Measurements from ENCODE around the gene RTEL1. TPM values are rescaled to one million over a fixed set of nuclear protein-coding genes. Genes with fewer than 3 reads are reported as not detected.

RTEL1 gene
- polyA plus RNA-seq, 1 of the 3 experiments (the other 2 are of a cell fraction), result 9.9 TPM

DNA sequence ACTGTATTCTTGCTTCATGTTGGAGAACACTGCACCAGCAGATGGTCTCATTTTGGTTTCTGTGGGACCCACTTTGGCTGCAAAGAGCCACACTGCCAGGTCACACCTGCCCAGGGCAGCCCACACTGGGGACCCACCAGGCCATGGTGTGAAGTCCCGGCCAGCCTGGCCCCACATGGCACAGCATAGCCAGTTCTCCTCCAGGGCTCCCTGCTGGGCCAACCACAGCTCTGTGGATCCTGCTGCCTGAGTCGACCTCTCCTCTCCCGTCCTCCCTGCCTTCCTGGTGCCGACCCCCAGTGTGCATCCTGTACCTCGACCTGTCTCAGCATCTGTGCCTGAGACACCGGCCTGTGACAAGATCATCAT is 46.6 kb downstream of the RTEL1 start:
- Histone ChIP-seq H3K9me2 (no peaks in the 10 kb centered on the region), H3K4me1 (ENCODE audit: control insufficient read depth in 1 of 2, insufficient read depth in 2 of 2, low read depth in 1 of 2, low read length in 1 of 2) (peaks cover 2 to 30% of the 10 kb centered on the region in 2 experiments; a peak in 2 of 4 replicates), H3K4me3 (ENCODE audit: low read depth in 2 of 2, low read length in 1 of 2) (no peak overlapping the region), H3K9me3 (no peaks in the 10 kb centered on the region), H3K27ac (ENCODE audit: low read depth in 2 of 2, low read length in 1 of 2) (no peak overlapping the region), H3K36me3 (replicated peaks in 1 of 2; ENCODE audit: control insufficient read depth in 1 of 2, insufficient read depth in 2 of 2, low read length in 1 of 2) (peaks cover 26 to 29% of the 10 kb centered on the region in 2 experiments), H2AFZ (ENCODE audit: low read depth) (no peak overlapping the region), H4K20me1 (ENCODE audit: insufficient read depth) (no peaks in the 10 kb centered on the region), H3K4me2 (no peak overlapping the region), H3K9ac (no peak overlapping the region), H3K79me2 (ENCODE audit: insufficient read depth) (peaks cover 50% of the 10 kb centered on the region), H3K27me3 (ENCODE audit: insufficient read depth) (no peaks in the 10 kb centered on the region), H3F3A (replicated peaks; ENCODE audit: insufficient read depth) (no peaks in the 10 kb centered on the region)
- POLR2A ChIA-PET, result no interaction called here
- WGBS (ENCODE audit: low lambda C conversion rate), result 87% methylated on average over 6 of the region's 6 CpGs
- TF ChIP-seq, protein P1, sequence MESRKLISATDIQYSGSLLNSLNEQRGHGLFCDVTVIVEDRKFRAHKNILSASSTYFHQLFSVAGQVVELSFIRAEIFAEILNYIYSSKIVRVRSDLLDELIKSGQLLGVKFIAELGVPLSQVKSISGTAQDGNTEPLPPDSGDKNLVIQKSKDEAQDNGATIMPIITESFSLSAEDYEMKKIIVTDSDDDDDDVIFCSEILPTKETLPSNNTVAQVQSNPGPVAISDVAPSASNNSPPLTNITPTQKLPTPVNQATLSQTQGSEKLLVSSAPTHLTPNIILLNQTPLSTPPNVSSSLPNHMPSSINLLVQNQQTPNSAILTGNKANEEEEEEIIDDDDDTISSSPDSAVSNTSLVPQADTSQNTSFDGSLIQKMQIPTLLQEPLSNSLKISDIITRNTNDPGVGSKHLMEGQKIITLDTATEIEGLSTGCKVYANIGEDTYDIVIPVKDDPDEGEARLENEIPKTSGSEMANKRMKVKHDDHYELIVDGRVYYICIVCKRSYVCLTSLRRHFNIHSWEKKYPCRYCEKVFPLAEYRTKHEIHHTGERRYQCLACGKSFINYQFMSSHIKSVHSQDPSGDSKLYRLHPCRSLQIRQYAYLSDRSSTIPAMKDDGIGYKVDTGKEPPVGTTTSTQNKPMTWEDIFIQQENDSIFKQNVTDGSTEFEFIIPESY (IDR thresholded peaks at IDR 0.05; ENCODE audit: borderline replicate concordance, low read depth), result no peak
- TF ChIP-seq RCOR1 (IDR thresholded peaks at IDR 0.05; ENCODE audit: low read length) (no peak), FOXJ3 (CRISPR knock-in tag; IDR thresholded peaks at IDR 0.05) (no peak), SMC3 (IDR thresholded peaks at IDR 0.05; ENCODE audit: low read depth, low read length) (no peak), FOXM1 (IDR thresholded peaks at IDR 0.05; ENCODE audit: low read depth) (no peak), EZH2phosphoT487 (IDR thresholded peaks at IDR 0.05; ENCODE audit: borderline replicate concordance, low read depth) (no peak), SIN3A (IDR thresholded peaks at IDR 0.05; ENCODE audit: borderline replicate concordance, low read depth, low read length) (no peak), RXRA (IDR thresholded peaks at IDR 0.05; ENCODE audit: borderline replicate concordance, low read depth) (no peak), POLR2AphosphoS5 (IDR thresholded peaks at IDR 0.05; ENCODE audit: low read depth, low read length) (no peak), EP300 (IDR thresholded peaks at IDR 0.05; ENCODE audit: borderline replicate concordance in 1 of 2, low read depth in 1 of 2, low read length in 1 of 2) (no peak), TEAD4 (IDR thresholded peaks at IDR 0.05; ENCODE audit: borderline replicate concordance, insufficient read depth) (no peak), NFIC (IDR thresholded peaks at IDR 0.05; ENCODE audit: borderline replicate concordance) (no peak), RAD21 (IDR thresholded peaks at IDR 0.05; ENCODE audit: low read length) (no peak), NRF1 (IDR thresholded peaks at IDR 0.05; ENCODE audit: low read depth, low read length) (no peak), GABPA (IDR thresholded peaks at IDR 0.05; ENCODE audit: low read depth) (no peak), RFX5 (IDR thresholded peaks at IDR 0.05; ENCODE audit: low read length) (no peak), TCF12 (IDR thresholded peaks at IDR 0.05) (no peak)
- TF ChIP-seq, protein P2, sequence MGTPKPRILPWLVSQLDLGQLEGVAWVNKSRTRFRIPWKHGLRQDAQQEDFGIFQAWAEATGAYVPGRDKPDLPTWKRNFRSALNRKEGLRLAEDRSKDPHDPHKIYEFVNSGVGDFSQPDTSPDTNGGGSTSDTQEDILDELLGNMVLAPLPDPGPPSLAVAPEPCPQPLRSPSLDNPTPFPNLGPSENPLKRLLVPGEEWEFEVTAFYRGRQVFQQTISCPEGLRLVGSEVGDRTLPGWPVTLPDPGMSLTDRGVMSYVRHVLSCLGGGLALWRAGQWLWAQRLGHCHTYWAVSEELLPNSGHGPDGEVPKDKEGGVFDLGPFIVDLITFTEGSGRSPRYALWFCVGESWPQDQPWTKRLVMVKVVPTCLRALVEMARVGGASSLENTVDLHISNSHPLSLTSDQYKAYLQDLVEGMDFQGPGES (IDR thresholded peaks at IDR 0.05; ENCODE audit: low read depth, low read length), result no peak
- TF ChIP-seq, protein P3, sequence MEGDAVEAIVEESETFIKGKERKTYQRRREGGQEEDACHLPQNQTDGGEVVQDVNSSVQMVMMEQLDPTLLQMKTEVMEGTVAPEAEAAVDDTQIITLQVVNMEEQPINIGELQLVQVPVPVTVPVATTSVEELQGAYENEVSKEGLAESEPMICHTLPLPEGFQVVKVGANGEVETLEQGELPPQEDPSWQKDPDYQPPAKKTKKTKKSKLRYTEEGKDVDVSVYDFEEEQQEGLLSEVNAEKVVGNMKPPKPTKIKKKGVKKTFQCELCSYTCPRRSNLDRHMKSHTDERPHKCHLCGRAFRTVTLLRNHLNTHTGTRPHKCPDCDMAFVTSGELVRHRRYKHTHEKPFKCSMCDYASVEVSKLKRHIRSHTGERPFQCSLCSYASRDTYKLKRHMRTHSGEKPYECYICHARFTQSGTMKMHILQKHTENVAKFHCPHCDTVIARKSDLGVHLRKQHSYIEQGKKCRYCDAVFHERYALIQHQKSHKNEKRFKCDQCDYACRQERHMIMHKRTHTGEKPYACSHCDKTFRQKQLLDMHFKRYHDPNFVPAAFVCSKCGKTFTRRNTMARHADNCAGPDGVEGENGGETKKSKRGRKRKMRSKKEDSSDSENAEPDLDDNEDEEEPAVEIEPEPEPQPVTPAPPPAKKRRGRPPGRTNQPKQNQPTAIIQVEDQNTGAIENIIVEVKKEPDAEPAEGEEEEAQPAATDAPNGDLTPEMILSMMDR (IDR thresholded peaks at IDR 0.05), result no peak
- TF ChIP-seq, protein P4, sequence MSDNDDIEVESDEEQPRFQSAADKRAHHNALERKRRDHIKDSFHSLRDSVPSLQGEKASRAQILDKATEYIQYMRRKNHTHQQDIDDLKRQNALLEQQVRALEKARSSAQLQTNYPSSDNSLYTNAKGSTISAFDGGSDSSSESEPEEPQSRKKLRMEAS (IDR thresholded peaks at IDR 0.05; ENCODE audit: low read depth), result no peak
- CTCF ChIA-PET, result interaction anchor here (1.8 kb wide), 1 partner anchor 34 kb away, joined by 4 read pairs; the partner anchor contains the start of gene SLC2A4RG
- no peak for DNase-seq

Measured in SK-N-SH (cell line).